HG03378 (cell line): Measurements from ENCODE around the gene SYNJ2.

Source experiments
- ATAC-seq: cut with Tn5 transposase; IDR thresholded peaks from one replicate; pipeline ENCODE4 v1.9.1; 2021; ENCODE audit warnings: mild to moderate bottlenecking, moderate library complexity; ENCODE audit not compliant: unreplicated experiment

SYNJ2 gene

DNA sequence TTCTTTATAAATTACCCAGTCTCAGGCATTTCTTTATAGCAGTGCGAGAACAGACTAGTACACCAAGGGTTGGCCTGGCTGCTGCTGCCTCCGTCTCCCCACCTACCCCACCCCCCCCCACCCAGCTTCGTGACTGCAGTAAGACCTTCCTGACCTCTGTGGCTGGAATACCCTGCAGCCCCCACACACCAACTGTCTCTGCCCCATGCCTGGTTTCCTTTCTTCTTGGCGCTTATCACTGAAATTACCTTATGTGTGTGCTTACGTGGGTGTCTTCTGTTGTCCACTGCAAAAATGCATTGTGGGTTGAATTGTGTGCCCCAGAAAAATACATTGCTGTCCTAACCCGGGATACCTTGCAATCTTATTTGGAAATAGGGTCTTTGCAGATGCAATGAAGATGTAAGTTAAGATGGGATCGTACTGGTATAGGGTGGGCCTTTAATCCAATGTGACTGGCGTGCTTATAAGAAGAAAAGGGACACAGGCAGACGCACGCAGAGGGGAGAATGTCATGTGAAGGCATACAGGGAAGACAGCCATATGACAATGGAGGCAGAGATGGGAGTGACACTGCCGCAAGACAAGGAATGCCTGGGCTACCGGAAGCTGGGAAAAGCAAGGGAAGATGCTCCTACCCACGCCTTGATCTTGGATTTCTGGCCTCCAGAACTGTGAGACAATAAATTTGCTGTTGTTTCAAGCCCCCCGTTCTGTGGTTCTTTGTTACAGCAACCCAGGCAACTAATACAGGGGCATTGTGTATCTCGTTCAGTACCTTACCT, 15.4 kb downstream of the SYNJ2 start:
- no peak for ATAC-seq

DNA sequence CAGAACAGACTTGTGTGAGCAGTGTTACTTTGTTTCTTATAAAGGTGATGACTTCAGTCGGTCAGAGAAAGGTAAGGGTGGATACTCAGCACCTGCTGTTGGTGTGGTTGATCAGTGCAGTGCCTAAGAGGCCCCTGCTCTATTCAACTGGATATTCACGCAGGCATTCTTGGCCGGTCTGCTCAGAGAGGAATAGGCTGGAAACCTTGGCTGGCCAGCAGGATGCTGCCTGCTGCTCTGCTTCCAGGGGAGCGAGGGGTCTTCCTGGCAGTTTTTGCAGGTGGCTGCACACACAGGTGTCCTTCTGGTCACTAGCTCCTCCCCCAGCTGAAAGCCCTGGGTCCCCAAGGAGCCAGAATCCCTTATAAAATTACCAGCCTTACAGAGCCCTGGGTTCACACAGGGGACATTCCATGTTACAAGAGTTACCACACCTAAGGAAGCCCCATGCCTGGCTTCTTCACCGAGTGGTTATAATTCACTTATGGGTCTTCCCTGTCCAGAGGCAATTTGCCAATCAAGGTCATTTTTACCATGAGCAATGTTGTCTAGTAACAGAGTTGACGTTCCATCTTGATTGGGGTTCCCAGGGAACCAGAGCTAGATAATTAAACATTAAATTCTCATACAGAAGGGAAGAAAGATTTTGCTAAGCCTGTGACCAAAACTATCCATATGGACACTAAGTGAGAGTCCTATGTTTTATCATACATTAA, 16.4 kb downstream of the SYNJ2 start:
- ATAC-seq: no peak

DNA sequence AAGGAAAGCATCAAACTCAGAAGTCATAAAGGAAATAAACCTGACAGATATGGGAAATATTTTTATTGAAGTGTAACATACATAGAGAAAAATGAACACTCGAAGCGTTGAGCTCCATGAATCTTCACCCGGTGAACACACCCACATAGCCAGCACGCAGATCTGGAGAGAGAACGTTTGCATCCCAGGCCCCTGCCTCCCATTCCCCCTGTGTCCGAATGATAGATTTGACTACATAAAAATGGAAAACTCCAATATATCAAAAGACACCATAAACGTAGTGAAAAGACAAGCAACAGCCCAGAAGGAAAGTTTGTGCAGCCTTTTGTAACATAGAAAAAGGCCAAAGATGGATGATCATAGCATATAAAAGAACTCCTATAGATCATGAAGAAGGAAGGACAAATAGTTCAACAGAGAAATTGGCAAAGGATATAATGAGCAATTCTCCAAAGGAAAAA, 17.1 kb downstream of the SYNJ2 start:
- ATAC-seq: no peak

- ATAC-seq: no peak
Measured at GRCh38 chr6:157999168-158000051, 17.7 kb downstream of the SYNJ2 start.

- ATAC-seq: no peak
Measured at GRCh38 chr6:158000530-158001307, 19.1 kb downstream of the SYNJ2 start.

DNA sequence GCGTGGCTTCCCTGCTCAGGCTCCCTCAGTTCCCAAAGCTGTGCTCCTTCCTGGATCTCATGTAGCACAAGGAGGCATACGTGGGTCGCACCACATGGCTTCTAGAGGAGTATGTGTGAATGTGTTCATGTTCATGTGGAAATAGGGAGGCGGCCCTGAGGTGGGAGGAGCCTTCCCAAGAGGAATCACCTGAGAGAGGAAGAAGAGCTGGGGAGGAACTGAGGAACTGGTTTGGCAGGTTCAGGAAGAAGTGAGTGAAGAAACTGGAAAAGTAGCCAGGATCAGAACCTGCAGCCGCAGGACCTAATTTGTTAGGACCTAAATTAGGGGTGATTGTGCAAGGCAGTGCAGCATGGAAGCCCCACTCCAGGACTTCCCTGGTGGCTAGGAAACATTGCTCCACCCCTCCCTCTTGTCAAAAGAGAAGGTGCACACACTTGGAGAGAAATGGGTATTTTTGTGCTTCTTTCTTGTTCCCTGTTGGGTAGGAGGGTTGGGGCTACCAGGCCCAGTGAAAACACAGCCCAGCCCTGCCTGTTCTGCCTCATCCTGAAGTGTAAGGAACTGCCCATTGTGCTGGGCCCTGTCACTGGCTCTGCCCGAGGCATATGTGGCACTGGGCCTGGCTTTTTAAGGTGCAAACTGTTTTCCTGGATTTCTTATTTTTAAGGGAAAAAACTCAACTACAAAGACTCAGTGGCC, 20.7 kb downstream of the SYNJ2 start:
- no peak for ATAC-seq

- ATAC-seq: no peak
Measured at GRCh38 chr6:158002951-158003853, 21.5 kb downstream of the SYNJ2 start.

DNA sequence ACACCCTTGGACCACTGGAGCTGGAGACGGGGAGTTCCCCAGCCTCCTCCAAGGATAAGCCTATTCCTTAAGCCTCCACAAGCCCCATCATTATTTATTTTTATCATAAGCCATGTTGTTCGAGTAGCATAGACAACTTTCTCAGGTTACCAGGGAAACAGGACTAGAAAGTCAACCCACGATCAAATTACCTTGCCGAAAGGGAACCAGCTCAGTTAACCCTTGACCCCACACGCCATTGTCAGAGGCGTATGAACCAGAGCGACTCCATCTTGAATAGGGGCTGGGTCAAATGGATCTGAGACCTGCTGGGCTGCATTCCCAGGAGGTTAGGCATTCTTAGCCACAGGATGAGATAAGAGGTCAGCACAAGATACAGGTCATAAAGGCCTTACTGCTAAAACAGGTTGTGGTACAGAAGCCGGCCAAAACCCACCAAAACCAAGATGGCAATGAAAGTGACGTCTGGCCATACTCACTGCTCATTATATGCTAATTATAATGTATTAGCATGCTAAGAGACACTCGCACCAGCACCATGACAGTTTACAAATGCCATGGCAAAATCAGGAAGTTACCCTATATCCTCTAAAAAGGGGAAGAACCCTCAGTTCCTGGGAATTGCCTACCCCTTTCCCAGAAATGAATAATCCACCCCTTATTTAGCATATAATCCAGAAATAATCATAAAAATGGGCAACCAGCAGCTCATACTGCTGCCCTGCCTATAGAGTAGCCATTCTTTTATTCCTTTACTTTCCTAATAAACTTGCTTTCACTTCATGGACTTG, 22.4 kb downstream of the SYNJ2 start:
- no peak for ATAC-seq

DNA sequence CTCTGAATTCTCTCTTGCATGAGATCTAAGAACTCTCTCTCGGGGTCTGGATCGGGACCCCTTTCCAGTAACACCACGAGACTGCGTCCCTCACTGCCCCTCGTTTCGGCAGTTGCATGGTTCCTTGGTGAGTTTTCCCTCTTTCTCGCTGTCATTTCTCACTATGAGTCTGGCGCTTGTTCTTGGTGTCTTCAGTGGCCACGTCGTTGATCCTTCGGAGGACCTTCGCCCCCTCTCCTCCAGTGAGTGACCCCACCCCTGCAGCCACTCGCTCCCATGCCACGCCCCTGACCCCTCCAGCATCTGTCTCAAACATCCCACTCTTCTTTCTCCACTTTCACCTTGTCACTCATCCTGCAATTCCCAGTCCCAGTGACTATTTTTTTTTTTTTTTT, 23.0 kb downstream of the SYNJ2 start:
- no peak for ATAC-seq

DNA sequence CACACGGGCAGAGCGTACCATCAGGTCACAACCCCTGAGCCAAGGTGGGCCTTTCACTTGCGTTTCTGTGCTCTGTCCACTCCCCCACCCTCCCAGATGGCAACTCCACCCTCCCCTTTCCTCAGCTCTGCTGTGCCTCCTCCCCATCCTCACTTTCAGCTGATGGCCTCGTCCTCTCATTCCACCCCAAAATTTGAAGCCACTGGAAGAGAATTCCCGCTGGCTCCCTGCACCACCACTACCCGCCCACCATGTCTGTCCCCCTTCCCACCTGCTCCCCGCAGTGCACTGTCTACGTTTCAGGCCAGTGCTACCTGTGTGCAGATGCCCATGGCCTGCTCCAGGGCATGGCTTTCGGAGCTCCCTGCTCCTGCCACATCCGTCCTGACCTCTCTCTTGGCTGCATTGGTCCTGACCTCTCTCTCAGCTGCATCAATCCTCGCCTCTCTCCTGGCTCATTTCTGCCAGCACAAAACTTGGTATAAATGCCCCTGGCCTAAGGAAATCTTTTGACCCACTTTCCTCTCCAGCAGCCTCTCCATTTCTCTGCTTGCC, 24.0 kb downstream of the SYNJ2 start:
- ATAC-seq: no peak

- ATAC-seq: no peak
Measured at GRCh38 chr6:158006331-158006730, 24.7 kb downstream of the SYNJ2 start.

GRCh38 chr6:158006821-158007570, 25.3 kb downstream of the SYNJ2 start:
- ATAC-seq: no peak

DNA sequence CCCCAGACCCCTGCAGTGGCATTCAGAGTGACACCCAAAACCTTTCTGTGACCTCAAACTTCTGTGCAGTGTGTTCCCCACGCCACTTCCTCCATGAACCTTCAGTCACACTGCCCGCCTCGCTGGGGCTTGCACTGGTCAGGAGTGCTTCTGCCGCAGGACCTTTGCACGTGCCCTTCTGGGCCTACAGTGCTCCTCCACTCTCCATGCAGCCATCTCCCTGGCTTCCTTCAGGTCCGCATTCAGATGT, 27.1 kb downstream of the SYNJ2 start:
- ATAC-seq: no peak

DNA sequence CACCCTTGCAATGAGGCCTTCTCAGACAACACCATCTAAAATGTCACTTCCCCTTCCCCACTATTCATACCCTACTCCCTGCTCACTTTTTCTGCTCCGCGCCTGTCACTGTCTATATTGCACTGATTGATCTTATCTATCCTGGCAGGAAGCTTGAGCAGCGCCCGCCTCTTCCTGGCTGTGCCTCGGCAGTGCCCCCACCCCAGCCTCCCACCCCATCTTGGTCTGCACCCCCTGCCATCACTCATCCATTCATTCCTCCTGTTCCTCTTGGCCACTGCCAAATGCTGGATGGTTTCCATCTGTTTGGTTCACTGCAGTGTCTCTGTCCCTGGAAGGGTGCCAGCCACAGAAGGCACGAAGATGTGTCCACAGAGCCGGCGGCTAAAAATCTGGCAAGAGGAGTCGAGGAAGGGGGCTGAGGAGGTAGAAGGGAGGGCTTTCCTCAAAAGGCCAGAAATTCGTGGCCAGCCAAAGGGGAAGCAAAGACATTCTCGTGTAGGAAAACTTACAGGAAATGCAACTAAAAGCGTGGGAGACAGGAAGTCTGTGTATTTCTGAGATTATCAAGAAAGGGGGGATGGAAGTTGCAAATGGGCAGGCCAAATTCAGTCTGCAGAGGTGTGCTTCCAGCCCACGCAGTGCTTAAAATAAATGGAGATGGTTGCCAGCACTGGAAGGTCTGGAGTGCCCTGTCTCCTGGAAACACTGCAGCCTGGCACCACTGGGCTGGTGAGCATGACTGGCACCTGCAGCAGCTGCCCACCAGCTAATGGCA, 27.6 kb downstream of the SYNJ2 start:
- no peak for ATAC-seq

- no peak for ATAC-seq
Measured at GRCh38 chr6:158009935-158010585, 28.4 kb downstream of the SYNJ2 start.
